Neutrophil (primary cell): ENCODE data around the gene TNFSF8.

ENCODE experiments used
- H3K27ac ChIP-seq: fragments of 200-600 bp; sonication (generic); 2 replicates; pipeline ENCODE4 v1.5.1; 2016; ENCODE audit warnings: mild to moderate bottlenecking, moderate library complexity
- H3K27me3 ChIP-seq: fragments of 200-600 bp; sonication (generic); 2 replicates; pipeline ENCODE4 v1.6.0; 2016; ENCODE audit warnings: mild to moderate bottlenecking
- H3K36me3 ChIP-seq: fragments of 200-600 bp; sonication (generic); 2 replicates; pipeline ENCODE4 v1.5.1; 2017
- H3K4me1 ChIP-seq, 2 experiments: fragments of 200-600 bp in 1 of 2; sonication (generic) in 1 of 2; 1 replicate in 1 of 2; 2 replicates in 1 of 2; pipeline versions ENCODE4 v1.5.1 to v1.6.1; 2013 to 2016; ENCODE audit warnings: low read depth in 1 of 2, low read length in 1 of 2, mild to moderate bottlenecking in 1 of 2, moderate library complexity in 1 of 2; ENCODE audit not compliant: control insufficient read depth in 1 of 2, insufficient read depth in 1 of 2
- H3K4me3 ChIP-seq, 2 experiments: fragments of 200-600 bp in 1 of 2; sonication (generic) in 1 of 2; 1 replicate in 1 of 2; 2 replicates in 1 of 2; pipeline ENCODE4 v1.5.1; 2013 to 2016; ENCODE audit warnings: low read depth in 1 of 2, low read length in 1 of 2, mild to moderate bottlenecking in 1 of 2, moderate library complexity in 1 of 2
- H3K9me3 ChIP-seq: fragments of 200-600 bp; sonication (generic); 2 replicates; pipeline ENCODE4 v1.5.1; 2016
- CTCF ChIP-seq: fragments of 200-600 bp; sonication (generic); IDR thresholded peaks from 2 replicates; pipeline ENCODE4 v1.5.1; 2016; ENCODE audit warnings: antibody characterized with exemption

TNFSF8 gene

GRCh38 chr9:114957558-114957957, 27.2 kb upstream of the TNFSF8 start:
- no peak for TF ChIP-seq CTCF
- peaks cover 70 to 71% of the 10 kb centered on the region in 2 experiments for H3K4me1 ChIP-seq

GRCh38 chr9:114954956-114955582, 24.7 kb upstream of the TNFSF8 start:
- Histone ChIP-seq H3K4me1 (peaks cover 70 to 83% of the 10 kb centered on the region in 2 experiments), H3K4me3 (peak overlapping the region in 1 of 2 experiments; percentile 30)
- TF ChIP-seq CTCF, result no peak

More at GRCh38 chr9:114957558-114957957, 27.2 kb upstream of the TNFSF8 start:
- Histone ChIP-seq H3K36me3 (no peaks in the 10 kb centered on the region), H3K27ac (peak overlapping the region; percentile 92), H3K27me3 (no peaks in the 10 kb centered on the region), H3K9me3 (no peaks in the 10 kb centered on the region), H3K4me3 (peak overlapping the region in 1 of 2 experiments; percentile 42)

GRCh38 chr9:114953959-114954358, 23.6 kb upstream of the TNFSF8 start:
- Histone ChIP-seq H3K36me3 (no peaks in the 10 kb centered on the region), H3K9me3 (no peaks in the 10 kb centered on the region), H3K4me1 (peaks cover 61 to 73% of the 10 kb centered on the region in 2 experiments), H3K27ac (peak overlapping the region; percentile 92), H3K27me3 (no peaks in the 10 kb centered on the region), H3K4me3 (peak overlapping the region; percentile 6 to 30)
- TF ChIP-seq CTCF, result no peak

More at GRCh38 chr9:114954956-114955582, 24.7 kb upstream of the TNFSF8 start:
- Histone ChIP-seq H3K27ac (peak overlapping the region; percentile 92), H3K27me3 (no peaks in the 10 kb centered on the region), H3K36me3 (no peaks in the 10 kb centered on the region), H3K9me3 (no peaks in the 10 kb centered on the region)

- TF ChIP-seq CTCF, result no peak
- Histone ChIP-seq H3K27ac (peak overlapping the region; percentile 92), H3K4me3 (no peak overlapping the region), H3K4me1 (peaks cover 52 to 64% of the 10 kb centered on the region in 2 experiments), H3K36me3 (no peaks in the 10 kb centered on the region), H3K27me3 (no peaks in the 10 kb centered on the region), H3K9me3 (no peaks in the 10 kb centered on the region)
Observed at GRCh38 chr9:114953046-114953445, 22.7 kb upstream of the TNFSF8 start.

GRCh38 chr9:114950761-114951160, 20.4 kb upstream of the TNFSF8 start:
- Histone ChIP-seq H3K9me3 (no peaks in the 10 kb centered on the region), H3K27me3 (peaks cover 7% of the 10 kb centered on the region), H3K36me3 (no peaks in the 10 kb centered on the region), H3K27ac (no peak overlapping the region), H3K4me1 (peaks cover 29 to 41% of the 10 kb centered on the region in 2 experiments), H3K4me3 (no peak overlapping the region)
- TF ChIP-seq CTCF, result no peak
